Adrenal gland (tissue), 12 donors: Measurements from ENCODE around the gene MMP24OS. TPM values are rescaled to one million over a fixed set of nuclear protein-coding genes. Genes with fewer than 3 reads are reported as not detected.

Experiments used
- DNase-seq, 7 donors: peaks; one replicate each; pipeline ENCODE4 v3.0.0-alpha.2; 2019 to 2020
- H3K27ac ChIP-seq, 5 donors: fragments of 200-600 bp; sonication (generic) in 4 of 5; 1 replicate in 3 of 5; 2 replicates in 2 of 5; pipeline versions ENCODE4 v1.5.1 to v1.8.0; 2016 to 2020; ENCODE audit warnings: mild to moderate bottlenecking in 1 of 5
- H3K27me3 ChIP-seq: fragments of 200-600 bp; 2 replicates; pipeline ENCODE4 v1.8.0; 2021
- H3K36me3 ChIP-seq, 2 donors: fragments of 200-600 bp; replicated peaks in 1 of 2; 1 replicate in 1 of 2; 2 replicates in 1 of 2; pipeline versions ENCODE4 v1.5.1 to v1.8.0; 2018 to 2022
- H3K4me1 ChIP-seq, 2 donors: fragments of 200-600 bp; replicated peaks in 1 of 2; 1 replicate in 1 of 2; 2 replicates in 1 of 2; pipeline versions ENCODE4 v1.5.1 to v1.8.0; 2018 to 2021
- H3K4me3 ChIP-seq, 4 donors: fragments of 200-600 bp; sonication (generic) in 3 of 4; one replicate each; pipeline ENCODE4 v1.5.1; 2016 to 2018
- H3K9me3 ChIP-seq, 3 donors: fragments of 200-600 bp; sonication (generic) in 1 of 3; replicated peaks in 1 of 3; 1 replicate in 2 of 3; 2 replicates in 1 of 3; pipeline versions ENCODE4 v1.5.1 to v1.8.0; 2016 to 2021
- POLR2A ChIP-seq, 2 donors: fragments of 450-650 bp; IDR thresholded peaks; one replicate each; pipeline ENCODE4 v1.6.1; 2017; ENCODE audit warnings: antibody characterized with exemption in 2 of 2, mild to moderate bottlenecking in 2 of 2, moderate library complexity in 1 of 2
- WGBS, 4 donors: extraction: QIAGEN DNeasy Blood & Tissue Kit in 2 of 4; methylation state at CpG; one replicate each; pipeline versions ENCODE4 v1.1.5 to v1.1.7; 2013 to 2017; 5-methylcytosine and 5-hydroxymethylcytosine counted together
- intact Hi-C, 2 donors: fragments of 100-400 bp; cut with DNase I; formaldehyde crosslinking; loops; one replicate each; pipeline versions ENCODE4 v1.14.1 to v1.15.0; 2022 to 2023
- polyA plus RNA-seq, 3 donors: library from polyadenylated mRNA; stranded (reverse); fragments of 200-250 nt in 2 of 3; fragments of 350-450 nt in 1 of 3; fragmentation: Illumina TruSeq in 1 of 3; extraction: RNeasy Lipid Tissue Mini Kit (QIAGEN cat#74804) in 1 of 3; gene quantifications; one replicate each; pipeline ENCODE4 v1.2.3, GENCODE V29; 2013 to 2014
- total RNA-seq, 9 donors: library from RNA; depleted of rRNA in 4 of 9; stranded (reverse); fragments of >200 nt in 4 of 9; fragments of 120-200 nt in 1 of 9; fragmentation: NEBNext Ultra II Directional in 1 of 9; extraction: Animal tissue kit (Norgen Biotek cat#: 25700) in 1 of 9; gene quantifications; one replicate each; pipeline versions ENCODE4 v1.1.0 to v1.2.4, GENCODE V29; 2013 to 2023
- TF ChIP-seq, protein P1 (sequence below), 6 experiments: fragments of 450-650 bp in 4 of 6; fragments of 200-600 bp in 2 of 6; sonication (generic) in 1 of 6; IDR thresholded peaks; 1 replicate in 5 of 6; 2 replicates in 1 of 6; pipeline versions ENCODE4 v1.5.1 to v1.8.0; 2016 to 2021; ENCODE audit warnings: antibody characterized with exemption in 6 of 6, mild to moderate bottlenecking in 2 of 6, moderate library complexity in 1 of 6
- donor health status: healthy with polysubstance abuse.
- donor health status: Bipolar disorder and iron deficiency.
- donor health status: DM: yes; HTN: yes; CAD: no.
- donor health status: DM: no; HTN: no; CAD: no.
- donor health status: DM: no; HTN: no; CAD: no.
- donor health status: DM: yes; HTN: yes; CAD: no.

Gene MMP24OS
- total and polyA plus RNA-seq, 12 donors = 24.8 to 150 (median 84.4) TPM

DNA sequence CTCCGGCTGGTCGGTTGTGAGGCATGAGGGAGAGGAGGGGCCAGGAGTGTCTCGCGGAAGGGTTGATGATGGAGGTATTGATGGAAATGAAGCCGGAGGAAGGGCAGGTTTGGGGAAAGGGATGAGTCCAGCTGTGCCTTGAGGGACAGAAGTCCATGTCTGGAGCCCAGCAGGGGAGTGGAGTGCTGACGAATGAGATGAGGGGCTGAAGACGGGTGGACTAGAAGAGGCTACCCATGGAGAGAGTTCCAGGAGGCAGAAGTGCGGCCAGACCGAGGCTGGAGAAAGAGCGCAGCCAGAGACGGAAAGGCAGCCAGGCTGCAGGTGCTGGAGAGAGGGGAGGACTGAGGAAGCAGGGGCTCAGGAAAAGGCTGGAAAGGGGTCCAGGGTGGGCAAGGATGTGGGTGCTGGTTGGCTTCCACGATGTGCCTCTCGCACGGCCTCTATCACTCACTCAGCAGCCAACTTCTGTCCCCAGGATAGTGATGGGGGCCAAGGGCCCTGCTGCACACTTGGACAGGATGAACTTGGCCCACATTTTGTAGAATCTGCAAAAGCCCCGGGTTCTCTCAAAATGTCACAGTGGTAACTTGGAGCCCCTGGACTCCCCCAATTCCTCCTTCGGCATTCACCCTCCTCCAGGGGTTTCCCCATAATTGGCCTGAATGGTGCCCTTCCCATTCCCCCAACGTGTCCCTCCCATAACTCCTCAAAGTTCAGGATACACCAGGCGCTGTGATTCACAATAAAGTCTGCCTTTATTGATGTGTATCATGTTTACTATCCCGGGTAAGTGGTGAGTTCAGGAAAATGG, 7.3 kb upstream of the MMP24OS start:
- peaks cover 11 to 30% of the 10 kb centered on the region in 2 donors for H3K4me1 ChIP-seq
- H3K27me3 ChIP-seq = no peaks in the 10 kb centered on the region
- DNase-seq = no peak
- H3K27ac ChIP-seq = peak overlapping the region in 4 of 5 donors; percentile 19 to 90 (median 74)
- no peaks in the 10 kb centered on the region for H3K9me3 ChIP-seq
- WGBS, 4 donors = 46 to 52% (median 47%) methylated on average over 16 to 19 of the region's 19 CpGs
- H3K4me3 ChIP-seq = peak overlapping the region; percentile 17 to 98 (median 75)
- intact Hi-C loops = no loop called here
- TF ChIP-seq POLR2A (IDR thresholded peaks at IDR 0.05) = no peak
- TF ChIP-seq, protein P1, sequence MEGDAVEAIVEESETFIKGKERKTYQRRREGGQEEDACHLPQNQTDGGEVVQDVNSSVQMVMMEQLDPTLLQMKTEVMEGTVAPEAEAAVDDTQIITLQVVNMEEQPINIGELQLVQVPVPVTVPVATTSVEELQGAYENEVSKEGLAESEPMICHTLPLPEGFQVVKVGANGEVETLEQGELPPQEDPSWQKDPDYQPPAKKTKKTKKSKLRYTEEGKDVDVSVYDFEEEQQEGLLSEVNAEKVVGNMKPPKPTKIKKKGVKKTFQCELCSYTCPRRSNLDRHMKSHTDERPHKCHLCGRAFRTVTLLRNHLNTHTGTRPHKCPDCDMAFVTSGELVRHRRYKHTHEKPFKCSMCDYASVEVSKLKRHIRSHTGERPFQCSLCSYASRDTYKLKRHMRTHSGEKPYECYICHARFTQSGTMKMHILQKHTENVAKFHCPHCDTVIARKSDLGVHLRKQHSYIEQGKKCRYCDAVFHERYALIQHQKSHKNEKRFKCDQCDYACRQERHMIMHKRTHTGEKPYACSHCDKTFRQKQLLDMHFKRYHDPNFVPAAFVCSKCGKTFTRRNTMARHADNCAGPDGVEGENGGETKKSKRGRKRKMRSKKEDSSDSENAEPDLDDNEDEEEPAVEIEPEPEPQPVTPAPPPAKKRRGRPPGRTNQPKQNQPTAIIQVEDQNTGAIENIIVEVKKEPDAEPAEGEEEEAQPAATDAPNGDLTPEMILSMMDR (IDR thresholded peaks at IDR 0.05) = no peak
- peaks cover 0 to 6% of the 10 kb centered on the region in 2 donors for H3K36me3 ChIP-seq

DNA sequence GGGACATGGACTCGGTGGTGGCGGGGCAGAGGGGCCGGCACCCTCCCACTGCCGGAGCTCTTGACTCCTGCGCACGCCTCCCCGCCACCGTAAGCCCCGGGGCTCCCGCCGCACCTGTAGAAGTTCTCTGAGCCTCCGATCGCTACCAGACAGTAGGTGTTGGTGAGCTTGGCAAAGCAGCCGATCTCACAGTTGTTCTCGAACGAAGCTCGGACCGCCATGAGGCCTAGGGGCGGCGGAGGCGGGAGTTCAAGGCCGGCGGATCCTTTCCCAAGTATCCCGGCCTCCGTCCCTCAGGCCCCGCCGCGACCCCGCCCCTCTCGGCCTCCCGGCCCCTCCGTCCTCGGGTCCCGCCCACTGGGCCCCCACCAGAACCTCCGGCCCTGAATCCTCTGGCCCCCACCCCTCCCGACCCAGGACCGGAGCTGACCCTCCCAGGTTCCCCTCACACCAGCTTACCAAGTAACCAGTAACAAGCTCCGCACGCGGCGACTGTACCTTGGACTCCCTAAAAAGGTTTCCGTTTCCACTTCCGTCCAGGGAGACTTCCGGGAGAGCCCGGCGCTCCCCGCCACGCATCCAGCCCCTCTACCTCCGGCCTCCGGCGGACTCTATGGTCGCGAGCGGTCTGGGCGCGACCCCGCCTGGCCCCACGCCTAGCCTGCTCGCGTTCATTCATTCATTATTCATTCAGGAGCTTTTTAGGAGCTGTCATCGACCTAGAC, 6.5 kb upstream of the MMP24OS start, which contains the start of gene EIF6:
Gene EIF6, minus strand, starts transcription at position 506 of the 725 bp plus-strand sequence. Its CDS starts 285 bp downstream, at position 221.
- H3K27me3 ChIP-seq = no peaks in the 10 kb centered on the region
- peak within 1 kb of the TSS in 4 of 5 donors; percentile 19 to 90 (median 74) for H3K27ac ChIP-seq
- H3K9me3 ChIP-seq = no peaks in the 10 kb centered on the region
- H3K36me3 ChIP-seq = peaks cover 0 to 13% of the 10 kb centered on the region in 2 donors
- TF ChIP-seq, protein P1 (IDR thresholded peaks at IDR 0.05) = no peak
- no peak for TF ChIP-seq POLR2A (IDR thresholded peaks at IDR 0.05)
- DNase-seq = peak; percentile 77 to 90 (median 80)
- H3K4me1 ChIP-seq = peaks cover 11 to 36% of the 10 kb centered on the region in 2 donors
- intact Hi-C loops = no loop called here
- H3K4me3 ChIP-seq = peak within 1 kb of the TSS; percentile 17 to 98 (median 75)
- WGBS, 4 donors = 0 to 1% (median 0%) methylated on average over 23 to 61 of the region's 61 CpGs

DNA sequence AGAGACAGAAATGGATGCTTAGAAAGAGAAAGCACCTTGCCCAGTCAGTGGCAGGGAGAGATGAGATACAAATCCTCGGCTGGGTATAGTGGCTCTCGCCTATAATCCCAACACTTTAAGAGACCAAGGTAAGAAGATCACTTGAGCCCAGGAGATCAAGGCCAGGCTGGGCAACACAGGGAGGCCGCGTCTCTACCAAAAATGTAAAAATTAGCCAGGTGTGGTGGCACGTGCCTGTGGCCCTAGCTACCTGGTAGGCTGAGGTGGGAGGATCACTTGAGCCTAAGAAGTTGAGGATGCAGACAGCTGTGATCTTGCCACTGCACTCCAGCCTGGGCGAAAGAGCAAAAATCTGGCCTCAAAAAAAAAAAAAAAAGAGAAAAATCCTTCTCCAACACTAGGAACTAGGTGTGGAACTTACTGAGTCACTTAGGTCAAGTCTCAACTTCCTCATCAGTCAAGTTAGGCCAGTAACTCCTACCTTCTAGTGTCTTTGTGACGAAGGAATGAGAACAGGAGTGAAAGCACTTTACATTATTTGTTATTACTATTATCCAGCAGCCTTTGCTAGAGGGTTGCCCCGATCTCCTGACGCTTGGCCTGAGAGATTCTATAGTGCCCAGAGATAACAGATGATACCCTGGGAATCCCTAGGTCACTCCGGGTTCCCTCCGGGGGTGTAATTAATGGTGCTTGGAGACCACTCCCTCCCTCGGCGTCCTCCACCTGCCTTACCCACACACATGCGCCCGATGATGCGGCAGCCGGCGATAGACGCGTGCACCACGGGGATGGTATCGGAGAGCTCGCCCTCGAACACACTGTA, 5.7 kb upstream of the MMP24OS start:
- Histone ChIP-seq H3K27ac (peak overlapping the region in 3 of 5 donors; percentile 66 to 90 (median 82)), H3K4me3 (peak overlapping the region; percentile 17 to 98 (median 75)), H3K36me3 (peaks cover 0 to 21% of the 10 kb centered on the region in 2 donors), H3K9me3 (no peaks in the 10 kb centered on the region), H3K27me3 (no peaks in the 10 kb centered on the region), H3K4me1 (peaks cover 15 to 44% of the 10 kb centered on the region in 2 donors)
- TF ChIP-seq, protein P1 (IDR thresholded peaks at IDR 0.05) = no peak
- TF ChIP-seq POLR2A (IDR thresholded peaks at IDR 0.05) = no peak
- intact Hi-C loops = no loop called here
- DNase-seq = peak in 2 of 7 donors; percentile 35 to 42
- 15 to 32% (median 24%) methylated on average over 13 to 24 of the region's 24 CpGs for WGBS, 4 donors
